ENCODE data around the gene ERFL. TPM values are rescaled to one million over a fixed set of nuclear protein-coding genes. Genes with fewer than 3 reads are reported as not detected.

The ERFL gene
- total and polyA plus RNA-seq, 2 of the 4 experiments (the other 2 are of a cell fraction): not detected

DNA sequence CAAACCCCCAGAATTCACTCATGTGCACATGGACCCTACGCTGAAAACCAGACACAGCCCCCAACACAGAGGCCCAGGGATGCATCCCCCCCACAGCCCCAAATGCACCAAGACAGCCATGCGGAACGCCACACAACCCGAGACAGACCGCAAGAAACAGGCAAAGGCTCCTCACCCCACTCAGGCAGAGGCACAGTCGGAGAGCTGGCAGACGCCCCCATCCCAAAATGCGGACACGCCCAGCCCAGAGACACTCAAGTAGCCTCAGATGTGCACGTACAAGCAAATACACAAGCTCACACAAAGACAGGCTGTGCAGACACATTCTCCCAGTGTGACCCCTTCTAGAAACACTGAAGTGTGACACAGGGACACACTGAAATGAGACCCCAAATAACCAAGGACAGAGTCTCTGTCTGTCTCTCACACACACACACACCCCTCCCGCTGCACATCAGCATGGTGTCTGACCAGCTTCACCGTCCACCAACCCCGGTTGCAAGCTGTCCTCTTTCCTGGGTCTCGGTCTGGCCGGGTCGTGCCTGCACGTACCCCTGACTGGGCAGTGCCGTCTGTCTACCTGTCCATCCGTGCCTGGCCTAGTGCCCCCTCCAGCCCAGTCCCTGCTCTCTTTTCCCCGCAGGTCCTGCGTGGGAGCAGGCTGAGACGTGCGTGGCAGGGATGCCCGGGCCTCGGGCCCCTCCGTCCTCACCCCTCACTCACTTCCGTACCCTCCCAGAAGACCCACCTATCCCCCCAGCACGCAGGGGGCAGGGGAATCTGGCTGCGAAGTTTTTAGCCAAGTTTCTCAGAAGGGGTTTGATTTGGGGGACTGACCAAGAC lies 16.1 kb downstream of the ERFL start (continued):
- TF ChIP-seq BHLHE40 (IDR thresholded peaks at IDR 0.05; ENCODE audit: low read depth, low read length): no peak

DNA sequence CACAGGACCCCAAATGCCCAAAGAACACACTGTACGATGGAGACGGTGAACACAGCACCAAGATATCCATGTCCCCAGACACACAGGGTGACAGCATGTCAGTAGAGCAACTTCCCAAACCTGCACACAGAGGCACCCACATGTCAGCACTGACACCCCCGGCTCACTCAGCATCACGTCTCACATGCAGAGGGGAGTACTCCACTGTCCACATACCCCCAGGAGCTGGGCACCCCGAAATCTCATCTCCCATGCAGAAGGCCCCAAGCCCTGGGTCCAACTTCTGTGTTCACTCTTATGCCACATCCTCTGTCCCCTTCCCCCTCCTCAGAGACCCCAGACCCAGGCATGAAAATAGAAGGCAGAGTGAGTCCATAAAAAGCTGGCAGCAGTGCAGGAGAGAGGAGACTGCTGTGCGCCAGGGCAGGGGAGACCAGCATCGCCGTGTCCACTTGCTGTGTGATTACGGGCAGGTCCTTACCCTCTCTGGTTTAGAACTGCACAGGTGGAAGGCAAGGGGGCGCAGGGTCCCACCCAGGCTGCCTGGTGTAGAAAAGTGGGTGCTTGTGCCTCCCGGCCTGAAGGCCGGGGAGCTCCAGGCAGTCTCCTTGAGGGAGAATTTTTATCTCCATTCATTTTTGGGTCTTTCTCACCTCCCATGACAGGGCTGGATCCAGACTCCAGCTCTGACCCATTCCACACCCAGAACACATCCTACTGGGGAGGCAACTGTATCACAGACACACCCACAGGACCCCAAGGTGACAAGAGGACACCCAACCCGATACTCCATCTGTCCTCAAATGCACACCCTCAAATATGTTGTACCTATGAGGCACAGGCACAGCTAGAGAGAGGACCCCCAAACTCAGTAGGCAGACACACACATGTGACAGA lies 17.0 kb downstream of the ERFL start:
- Histone ChIP-seq H2BK20ac (ENCODE audit: low read depth, low read length) (no peak overlapping the region), H3K4me3 (ENCODE audit: insufficient read depth, low read depth, low read length) (no peak overlapping the region), H3K27me3 (ENCODE audit: control insufficient read depth, insufficient read depth, low read length) (peaks cover 48% of the 10 kb centered on the region), H2AK9ac (replicated peaks; ENCODE audit: low read depth, low read length, poor library complexity) (no peak overlapping the region), H3K4me1 (ENCODE audit: control insufficient read depth, insufficient read depth, low read length) (0 out of 2 replicates have a peak, but pooled peaks cover 2% of the 10 kb centered on the region), H3K23ac (ENCODE audit: low read depth, low read length) (no peak overlapping the region), H3K4me2 (ENCODE audit: low read depth, low read length) (no peak overlapping the region), H4K91ac (ENCODE audit: insufficient read depth, low read depth, low read length) (no peak overlapping the region), H4K20me1 (ENCODE audit: insufficient read depth, low read length) (peaks cover 28% of the 10 kb centered on the region), H3K14ac (replicated peaks; ENCODE audit: low read depth, low read length) (no peak overlapping the region), H3K9ac (ENCODE audit: low read depth, low read length) (no peak overlapping the region), H2BK120ac (ENCODE audit: low read depth, low read length) (no peak overlapping the region), H3K36me3 (ENCODE audit: control insufficient read depth, insufficient read depth, low read length) (peaks cover 9% of the 10 kb centered on the region), H4K5ac (ENCODE audit: low read depth, low read length) (no peak overlapping the region), H2BK5ac (ENCODE audit: low read depth, low read length, poor library complexity, severe bottlenecking) (no peak overlapping the region), H4K8ac (ENCODE audit: low read depth in 2 of 2, low read length in 2 of 2) (no peak overlapping the region), H3K9me3 (ENCODE audit: control insufficient read depth, insufficient read depth, low read length) (no peaks in the 10 kb centered on the region), H3K56ac (ENCODE audit: extremely low read depth, insufficient read depth, low read length) (no peak overlapping the region), H3K4ac (ENCODE audit: low read depth, low read length) (no peak overlapping the region), H2AK5ac (ENCODE audit: low read depth, low read length) (no peak overlapping the region), H3K27ac (ENCODE audit: insufficient read depth, low read length) (no peak overlapping the region), H3K9me1 (ENCODE audit: insufficient read depth, low read length) (no peaks in the 10 kb centered on the region; the same call in 1 of the 2 replicates), H3K79me1 (ENCODE audit: low read depth in 1 of 2, low read length in 2 of 2) (no peaks in the 10 kb centered on the region), H2BK15ac (ENCODE audit: low read depth, low read length) (no peak overlapping the region), H2AFZ (replicated peaks; ENCODE audit: low read length, poor library complexity) (no peak overlapping the region), H3K18ac (ENCODE audit: low read depth, low read length) (no peak overlapping the region)
- in situ Hi-C loops (cut with MboI; ENCODE audit: low sequenced_read_pairs) (no loop called here), dilution Hi-C loops (cut with HindIII; ENCODE audit: low sequenced_read_pairs, unreplicated experiment) (no loop called here), intact Hi-C loops (cut with micrococcal nuclease) (no loop called here)
- BruUV-seq (replicated peaks): no TSS peak
- POLR2A ChIA-PET (ENCODE audit: unreplicated experiment): no interaction called here
- DNase-seq (no peak), ATAC-seq (ENCODE audit: low read depth) (no peak)
- TF ChIP-seq, protein P1, sequence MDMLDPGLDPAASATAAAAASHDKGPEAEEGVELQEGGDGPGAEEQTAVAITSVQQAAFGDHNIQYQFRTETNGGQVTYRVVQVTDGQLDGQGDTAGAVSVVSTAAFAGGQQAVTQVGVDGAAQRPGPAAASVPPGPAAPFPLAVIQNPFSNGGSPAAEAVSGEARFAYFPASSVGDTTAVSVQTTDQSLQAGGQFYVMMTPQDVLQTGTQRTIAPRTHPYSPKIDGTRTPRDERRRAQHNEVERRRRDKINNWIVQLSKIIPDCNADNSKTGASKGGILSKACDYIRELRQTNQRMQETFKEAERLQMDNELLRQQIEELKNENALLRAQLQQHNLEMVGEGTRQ (IDR thresholded peaks at IDR 0.05; ENCODE audit: low read depth, low read length): no peak
- TF ChIP-seq, protein P2, sequence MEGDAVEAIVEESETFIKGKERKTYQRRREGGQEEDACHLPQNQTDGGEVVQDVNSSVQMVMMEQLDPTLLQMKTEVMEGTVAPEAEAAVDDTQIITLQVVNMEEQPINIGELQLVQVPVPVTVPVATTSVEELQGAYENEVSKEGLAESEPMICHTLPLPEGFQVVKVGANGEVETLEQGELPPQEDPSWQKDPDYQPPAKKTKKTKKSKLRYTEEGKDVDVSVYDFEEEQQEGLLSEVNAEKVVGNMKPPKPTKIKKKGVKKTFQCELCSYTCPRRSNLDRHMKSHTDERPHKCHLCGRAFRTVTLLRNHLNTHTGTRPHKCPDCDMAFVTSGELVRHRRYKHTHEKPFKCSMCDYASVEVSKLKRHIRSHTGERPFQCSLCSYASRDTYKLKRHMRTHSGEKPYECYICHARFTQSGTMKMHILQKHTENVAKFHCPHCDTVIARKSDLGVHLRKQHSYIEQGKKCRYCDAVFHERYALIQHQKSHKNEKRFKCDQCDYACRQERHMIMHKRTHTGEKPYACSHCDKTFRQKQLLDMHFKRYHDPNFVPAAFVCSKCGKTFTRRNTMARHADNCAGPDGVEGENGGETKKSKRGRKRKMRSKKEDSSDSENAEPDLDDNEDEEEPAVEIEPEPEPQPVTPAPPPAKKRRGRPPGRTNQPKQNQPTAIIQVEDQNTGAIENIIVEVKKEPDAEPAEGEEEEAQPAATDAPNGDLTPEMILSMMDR (conservative IDR thresholded peaks at IDR 0.05; ENCODE audit: low read depth, low read length): no peak
- no peak for TF ChIP-seq CHD1 (IDR thresholded peaks at IDR 0.05; ENCODE audit: low read depth, low read length)
- WGBS, 2 experiments (ENCODE audit: extremely low coverage in 2 of 2, insufficient read length in 1 of 2): 73% methylated on average over 2 of the region's 13 CpGs; no CpG with 5 or more reads in 1 of the 2 experiments
- CTCF ChIA-PET: no interaction called here

All from IMR-90 (cell line).